ENCODE results near the gene BBS9.

The BBS9 gene

GRCh38 chr7:33195264-33195663, 65.9 kb downstream of the BBS9 start:
- no peaks in the 10 kb centered on the region for H3K36me3 ChIP-seq (ENCODE audit: insufficient read depth)
- H3K27ac ChIP-seq: no peak overlapping the region
- no peak overlapping the region for H3K4me3 ChIP-seq (IDR thresholded peaks at IDR 0.05; ENCODE audit: insufficient read depth, low read depth, low read length)
- no peak overlapping the region for H3K9ac ChIP-seq
- no peak overlapping the region for H3K4me2 ChIP-seq
- no peak overlapping the region for H2AFZ ChIP-seq (ENCODE audit: low read depth)
- H3K4me1 ChIP-seq (ENCODE audit: low read depth, poor library complexity, severe bottlenecking): peaks cover 10% of the 10 kb centered on the region
- H3K27me3 ChIP-seq (ENCODE audit: insufficient read depth, low read depth): no peaks in the 10 kb centered on the region
- TF ChIP-seq CTCF (conservative IDR thresholded peaks at IDR 0.05; ENCODE audit: low read depth, low read length): no peak
- H3K79me2 ChIP-seq (ENCODE audit: insufficient read depth, low read depth): no peaks in the 10 kb centered on the region
- H4K20me1 ChIP-seq (ENCODE audit: insufficient read depth): no peaks in the 10 kb centered on the region

- Histone ChIP-seq H2AFZ (ENCODE audit: low read depth) (no peak overlapping the region), H3K36me3 (ENCODE audit: insufficient read depth) (no peaks in the 10 kb centered on the region), H3K79me2 (ENCODE audit: insufficient read depth, low read depth) (no peaks in the 10 kb centered on the region), H4K20me1 (ENCODE audit: insufficient read depth) (no peaks in the 10 kb centered on the region), H3K4me2 (no peak overlapping the region), H3K27me3 (ENCODE audit: insufficient read depth, low read depth) (no peaks in the 10 kb centered on the region), H3K9ac (no peak overlapping the region), H3K27ac (no peak overlapping the region), H3K4me3 (IDR thresholded peaks at IDR 0.05; ENCODE audit: insufficient read depth, low read depth, low read length) (no peak overlapping the region), H3K4me1 (ENCODE audit: low read depth, poor library complexity, severe bottlenecking) (peaks cover 8% of the 10 kb centered on the region)
- TF ChIP-seq CTCF (conservative IDR thresholded peaks at IDR 0.05; ENCODE audit: low read depth, low read length): no peak
Observed at GRCh38 chr7:33196221-33196620, 66.9 kb downstream of the BBS9 start.

GRCh38 chr7:33200282-33200681, 70.9 kb downstream of the BBS9 start:
- Histone ChIP-seq H3K79me2 (ENCODE audit: insufficient read depth, low read depth) (no peaks in the 10 kb centered on the region), H3K4me1 (ENCODE audit: low read depth, poor library complexity, severe bottlenecking) (no peaks in the 10 kb centered on the region), H3K4me3 (IDR thresholded peaks at IDR 0.05; ENCODE audit: insufficient read depth, low read depth, low read length) (no peak overlapping the region), H3K4me2 (no peak overlapping the region), H2AFZ (ENCODE audit: low read depth) (no peak overlapping the region), H3K27me3 (ENCODE audit: insufficient read depth, low read depth) (no peaks in the 10 kb centered on the region), H4K20me1 (ENCODE audit: insufficient read depth) (no peaks in the 10 kb centered on the region), H3K36me3 (ENCODE audit: insufficient read depth) (no peaks in the 10 kb centered on the region), H3K9ac (no peak overlapping the region), H3K27ac (no peak overlapping the region)
- no peak for TF ChIP-seq CTCF (conservative IDR thresholded peaks at IDR 0.05; ENCODE audit: low read depth, low read length)

- Histone ChIP-seq H3K4me1 (ENCODE audit: low read depth, poor library complexity, severe bottlenecking) (no peaks in the 10 kb centered on the region), H3K27me3 (ENCODE audit: insufficient read depth, low read depth) (no peaks in the 10 kb centered on the region), H4K20me1 (ENCODE audit: insufficient read depth) (no peaks in the 10 kb centered on the region), H3K27ac (no peak overlapping the region), H3K9ac (no peak overlapping the region), H3K79me2 (ENCODE audit: insufficient read depth, low read depth) (no peaks in the 10 kb centered on the region), H2AFZ (ENCODE audit: low read depth) (no peak overlapping the region), H3K4me2 (no peak overlapping the region), H3K36me3 (ENCODE audit: insufficient read depth) (no peaks in the 10 kb centered on the region), H3K4me3 (IDR thresholded peaks at IDR 0.05; ENCODE audit: insufficient read depth, low read depth, low read length) (no peak overlapping the region)
- TF ChIP-seq CTCF (conservative IDR thresholded peaks at IDR 0.05; ENCODE audit: low read depth, low read length): no peak
Observed at GRCh38 chr7:33201821-33202220, 72.5 kb downstream of the BBS9 start.

GRCh38 chr7:33210958-33211357, 81.6 kb downstream of the BBS9 start:
- no peak overlapping the region for H3K27ac ChIP-seq
- no peak for TF ChIP-seq CTCF (conservative IDR thresholded peaks at IDR 0.05; ENCODE audit: low read depth, low read length)
- H3K4me2 ChIP-seq: no peak overlapping the region
- H2AFZ ChIP-seq (ENCODE audit: low read depth): no peak overlapping the region
- no peaks in the 10 kb centered on the region for H3K79me2 ChIP-seq (ENCODE audit: insufficient read depth, low read depth)
- no peak overlapping the region for H3K4me3 ChIP-seq (IDR thresholded peaks at IDR 0.05; ENCODE audit: insufficient read depth, low read depth, low read length)
- no peaks in the 10 kb centered on the region for H3K4me1 ChIP-seq (ENCODE audit: low read depth, poor library complexity, severe bottlenecking)
- no peak overlapping the region for H3K9ac ChIP-seq
- H4K20me1 ChIP-seq (ENCODE audit: insufficient read depth): no peaks in the 10 kb centered on the region
- H3K36me3 ChIP-seq (ENCODE audit: insufficient read depth): no peaks in the 10 kb centered on the region
- no peaks in the 10 kb centered on the region for H3K27me3 ChIP-seq (ENCODE audit: insufficient read depth, low read depth)

Measured in KMS-11 (cell line).